NCI-H2081 treated with DMSO at 0.1 percent for 48 hours (cell line): ENCODE data around the gene DNMT1.

Source experiments
- DNase-seq: peaks from one replicate; lab custom pipeline; 2025; lab: John Stamatoyannopoulos, UW

The DNMT1 gene

GRCh38 chr19:10141479-10141878 lies 53.3 kb downstream of the DNMT1 start:
- no peak for DNase-seq

- DNase-seq: no peak
Measured at GRCh38 chr19:10139952-10140351, 54.8 kb downstream of the DNMT1 start.

GRCh38 chr19:10138879-10139795 lies 55.6 kb downstream of the DNMT1 start:
- DNase-seq: no peak

GRCh38 chr19:10137751-10138682 lies 56.7 kb downstream of the DNMT1 start:
- no peak for DNase-seq

GRCh38 chr19:10136936-10137335 lies 57.8 kb downstream of the DNMT1 start:
- DNase-seq: no peak

- DNase-seq: no peak
Measured at GRCh38 chr19:10135551-10136334, 59.0 kb downstream of the DNMT1 start.

- DNase-seq: no peak
Measured at GRCh38 chr19:10134040-10134439, 60.7 kb downstream of the DNMT1 start.

- DNase-seq: no peak
Measured at GRCh38 chr19:10133596-10133995, 61.2 kb downstream of the DNMT1 start.

GRCh38 chr19:10132905-10133304 lies 61.8 kb downstream of the DNMT1 start:
- no peak for DNase-seq

GRCh38 chr19:10126213-10126639 lies 68.5 kb downstream of the DNMT1 start:
- no peak for DNase-seq

GRCh38 chr19:10124429-10124828 lies 70.3 kb downstream of the DNMT1 start:
- DNase-seq: no peak

- no peak for DNase-seq
Measured at GRCh38 chr19:10122045-10122444, 72.7 kb downstream of the DNMT1 start.

GRCh38 chr19:10120538-10121189 lies 74.1 kb downstream of the DNMT1 start:
- no peak for DNase-seq

GRCh38 chr19:10118960-10119359 lies 75.8 kb downstream of the DNMT1 start:
- DNase-seq: no peak

- DNase-seq: no peak
Measured at GRCh38 chr19:10116866-10117616, 77.7 kb downstream of the DNMT1 start.

GRCh38 chr19:10116085-10116865 lies 78.5 kb downstream of the DNMT1 start:
- no peak for DNase-seq

- no peak for DNase-seq
Measured at GRCh38 chr19:10115392-10116084, 79.2 kb downstream of the DNMT1 start.

- DNase-seq: no peak
Measured at GRCh38 chr19:10114651-10115391, 79.9 kb downstream of the DNMT1 start.
